ENCODE measurements around the gene ZNF423.
A peak's percentile ranks its signal among the peaks of the same experiment; 100 is the strongest.

ZNF423 gene

DNA sequence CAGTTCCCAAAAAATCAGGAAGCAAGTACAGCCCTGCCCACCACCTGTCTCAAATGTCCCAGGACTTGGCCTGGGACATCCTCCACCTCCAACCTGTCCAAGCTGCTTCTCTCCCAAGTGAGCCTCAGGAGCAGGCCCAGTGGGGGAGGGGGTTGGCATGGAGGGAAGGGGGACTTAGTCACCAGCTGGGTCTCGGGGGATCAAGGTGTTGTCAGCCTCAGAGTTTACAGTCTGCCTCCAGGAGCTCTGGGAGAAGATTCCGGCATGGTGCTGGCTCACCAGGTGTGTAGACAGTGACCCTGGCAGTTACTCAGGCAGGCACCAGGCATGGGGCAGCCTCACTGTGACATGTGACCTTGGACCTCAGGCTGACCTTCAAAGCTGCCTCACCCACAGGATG lies 19.7 kb downstream of the ZNF423 start:
- Histone ChIP-seq H3K4me3 (ENCODE audit: insufficient read depth, low read depth, low read length) (no peak overlapping the region), H3K27me3 (ENCODE audit: control insufficient read depth, insufficient read depth, low read length, poor library complexity, severe bottlenecking) (no peaks in the 10 kb centered on the region), H3K36me3 (ENCODE audit: control insufficient read depth, insufficient read depth, low read length) (no peaks in the 10 kb centered on the region), H3K4me1 (ENCODE audit: control insufficient read depth, insufficient read depth, low read length) (peaks cover 69% of the 10 kb centered on the region), H3K9me3 (ENCODE audit: control insufficient read depth, low read length) (no peaks in the 10 kb centered on the region), H3K27ac (ENCODE audit: insufficient read depth, low read depth, low read length, poor library complexity, severe bottlenecking) (no peak overlapping the region)
- 84 to 90% methylated on average over 2 of the region's 2 CpGs for WGBS, 2 experiments

DNA sequence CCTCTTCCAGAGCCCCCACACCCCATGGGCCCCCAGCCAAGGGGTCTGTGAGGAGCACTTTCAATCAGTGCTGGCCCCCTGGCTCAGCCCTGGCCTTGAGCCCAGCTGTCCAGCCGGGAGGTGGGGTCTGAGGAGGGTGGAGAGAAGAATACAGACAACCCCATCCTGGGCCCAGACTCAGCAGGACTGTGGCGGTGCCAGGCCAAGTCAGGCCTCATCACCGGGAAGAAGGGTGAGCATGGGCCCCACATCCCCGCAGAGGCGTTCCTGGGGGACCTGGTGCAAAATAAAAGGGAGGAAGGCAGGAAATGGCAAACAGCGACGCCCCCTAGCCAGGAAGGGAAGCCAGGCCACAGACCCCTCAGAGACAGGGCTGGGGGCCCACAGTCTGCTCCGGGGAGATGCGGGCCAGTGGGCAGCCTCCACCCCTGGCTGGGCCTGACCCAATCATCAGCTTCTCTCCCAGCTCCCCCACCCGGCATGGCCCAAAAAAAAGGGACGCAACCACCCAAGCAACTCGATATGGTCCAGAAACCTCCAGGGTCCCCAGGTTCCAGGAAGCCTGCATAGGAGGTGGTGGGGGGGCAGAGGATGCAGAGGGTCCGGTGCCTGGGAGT lies 20.6 kb downstream of the ZNF423 start:
- Histone ChIP-seq H3K27ac (ENCODE audit: insufficient read depth, low read depth, low read length, poor library complexity, severe bottlenecking) (peak overlapping the region; percentile 16), H3K4me3 (ENCODE audit: insufficient read depth, low read depth, low read length) (no peak overlapping the region), H3K27me3 (ENCODE audit: control insufficient read depth, insufficient read depth, low read length, poor library complexity, severe bottlenecking) (no peaks in the 10 kb centered on the region), H3K4me1 (ENCODE audit: control insufficient read depth, insufficient read depth, low read length) (peaks cover 62% of the 10 kb centered on the region), H3K36me3 (ENCODE audit: control insufficient read depth, insufficient read depth, low read length) (no peaks in the 10 kb centered on the region), H3K9me3 (ENCODE audit: control insufficient read depth, low read length) (no peaks in the 10 kb centered on the region)
- 48 to 50% methylated on average over 13 of the region's 13 CpGs for WGBS, 2 experiments

DNA sequence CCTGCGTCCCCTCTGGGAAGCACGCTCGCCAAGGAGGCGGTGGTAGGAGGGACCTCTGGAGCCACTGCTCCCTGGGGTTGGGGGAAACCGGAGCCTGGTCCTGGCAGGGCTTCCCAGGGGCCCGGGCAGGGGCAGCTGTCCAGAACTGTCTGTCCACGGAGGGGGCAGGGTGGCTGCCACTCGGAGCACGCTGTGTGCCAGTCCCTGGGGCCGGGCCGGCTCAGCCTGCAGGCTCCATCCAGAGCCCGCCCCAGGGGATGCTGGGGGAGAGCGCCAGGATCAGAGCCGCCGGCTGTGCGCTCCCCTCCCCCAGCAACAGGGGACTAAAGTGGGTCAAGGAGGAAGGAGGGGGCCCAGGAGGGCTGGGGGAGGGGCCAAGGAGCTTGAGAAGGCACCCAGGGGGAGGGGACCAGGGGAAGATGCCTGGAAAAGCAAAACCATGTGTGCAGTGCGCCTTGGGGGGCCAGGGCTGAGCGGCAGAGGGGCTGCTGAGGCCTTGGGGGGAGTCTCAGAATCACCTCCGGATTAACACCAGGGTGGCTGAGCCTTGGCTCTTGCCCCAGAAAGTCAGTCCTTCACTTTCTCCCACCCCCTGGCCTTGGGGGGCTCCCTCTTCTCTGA lies 21.3 kb downstream of the ZNF423 start:
- no peaks in the 10 kb centered on the region for H3K9me3 ChIP-seq (ENCODE audit: control insufficient read depth, low read length)
- no peaks in the 10 kb centered on the region for H3K27me3 ChIP-seq (ENCODE audit: control insufficient read depth, insufficient read depth, low read length, poor library complexity, severe bottlenecking)
- peaks cover 59% of the 10 kb centered on the region for H3K4me1 ChIP-seq (ENCODE audit: control insufficient read depth, insufficient read depth, low read length)
- no peak overlapping the region for H3K27ac ChIP-seq (ENCODE audit: insufficient read depth, low read depth, low read length, poor library complexity, severe bottlenecking)
- WGBS, 2 experiments, result 19 to 20% methylated on average over 19 of the region's 19 CpGs
- no peaks in the 10 kb centered on the region for H3K36me3 ChIP-seq (ENCODE audit: control insufficient read depth, insufficient read depth, low read length)
- no peak overlapping the region for H3K4me3 ChIP-seq (ENCODE audit: insufficient read depth, low read depth, low read length)

DNA sequence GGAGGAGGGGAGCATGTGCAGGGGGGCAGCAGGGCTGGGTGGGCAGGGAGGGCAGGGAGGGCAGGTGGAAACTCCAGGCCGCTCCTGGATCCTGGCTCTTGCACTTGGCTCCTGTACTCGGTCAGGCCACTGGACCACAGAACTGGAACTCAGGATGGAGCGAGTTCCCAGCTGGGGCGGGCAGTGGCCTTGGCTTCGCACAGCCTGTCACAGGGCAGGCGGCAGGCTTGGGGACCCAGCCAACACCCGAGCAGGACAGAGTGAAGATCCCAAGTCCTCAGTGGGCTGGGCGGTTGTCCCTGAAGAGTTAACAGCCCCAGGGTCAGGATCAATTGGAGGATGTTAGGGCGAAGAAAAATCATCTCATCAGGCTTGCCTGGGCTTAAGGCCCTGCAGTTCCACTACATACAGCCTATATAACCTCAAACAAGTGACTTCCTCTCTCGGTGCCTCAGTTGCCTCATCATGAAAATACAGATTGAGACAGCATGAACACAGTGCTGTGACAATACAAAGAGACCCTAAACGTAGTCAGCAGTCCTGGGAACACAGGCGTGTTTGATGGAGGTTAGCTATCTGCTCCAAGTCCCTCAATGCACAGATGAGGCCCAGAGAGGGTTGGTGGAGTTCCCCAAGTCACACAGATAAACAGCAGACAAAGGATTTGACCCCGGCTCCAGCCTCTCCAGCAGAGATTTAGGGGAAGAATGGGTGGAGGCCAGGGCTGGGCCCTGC lies 21.9 kb downstream of the ZNF423 start:
- Histone ChIP-seq H3K36me3 (ENCODE audit: control insufficient read depth, insufficient read depth, low read length) (no peaks in the 10 kb centered on the region), H3K9me3 (ENCODE audit: control insufficient read depth, low read length) (no peaks in the 10 kb centered on the region), H3K27ac (ENCODE audit: insufficient read depth, low read depth, low read length, poor library complexity, severe bottlenecking) (peak overlapping the region; percentile 48), H3K27me3 (ENCODE audit: control insufficient read depth, insufficient read depth, low read length, poor library complexity, severe bottlenecking) (no peaks in the 10 kb centered on the region), H3K4me3 (ENCODE audit: insufficient read depth, low read depth, low read length) (no peak overlapping the region), H3K4me1 (ENCODE audit: control insufficient read depth, insufficient read depth, low read length) (peaks cover 55% of the 10 kb centered on the region)
- 65 to 67% methylated on average over 13 of the region's 13 CpGs for WGBS, 2 experiments

DNA sequence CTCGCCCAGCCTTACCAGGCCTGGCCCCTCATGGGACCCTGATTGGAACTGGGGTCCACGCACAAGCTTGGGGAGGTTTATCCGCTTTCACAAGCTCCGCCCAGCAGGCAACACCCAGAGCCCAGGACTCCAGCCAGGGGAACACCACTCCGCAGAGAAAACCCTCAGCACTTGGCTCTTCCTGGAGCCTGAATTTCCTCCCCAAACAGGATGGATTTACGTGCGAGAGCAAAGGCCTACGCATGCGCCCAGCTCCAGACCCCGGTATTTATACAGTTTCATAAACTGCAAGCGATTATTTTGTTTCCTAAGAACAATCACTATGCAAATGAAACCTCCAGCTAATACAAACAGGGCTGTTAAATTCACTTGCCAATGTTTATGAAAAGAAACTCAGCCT lies 22.8 kb downstream of the ZNF423 start:
- Histone ChIP-seq H3K27me3 (ENCODE audit: control insufficient read depth, insufficient read depth, low read length, poor library complexity, severe bottlenecking) (no peaks in the 10 kb centered on the region), H3K4me3 (ENCODE audit: insufficient read depth, low read depth, low read length) (no peak overlapping the region), H3K36me3 (ENCODE audit: control insufficient read depth, insufficient read depth, low read length) (no peaks in the 10 kb centered on the region), H3K9me3 (ENCODE audit: control insufficient read depth, low read length) (no peaks in the 10 kb centered on the region), H3K27ac (ENCODE audit: insufficient read depth, low read depth, low read length, poor library complexity, severe bottlenecking) (peak overlapping the region; percentile 27), H3K4me1 (ENCODE audit: control insufficient read depth, insufficient read depth, low read length) (peaks cover 61% of the 10 kb centered on the region)
- 61 to 63% methylated on average over 11 of the region's 11 CpGs for WGBS, 2 experiments

DNA sequence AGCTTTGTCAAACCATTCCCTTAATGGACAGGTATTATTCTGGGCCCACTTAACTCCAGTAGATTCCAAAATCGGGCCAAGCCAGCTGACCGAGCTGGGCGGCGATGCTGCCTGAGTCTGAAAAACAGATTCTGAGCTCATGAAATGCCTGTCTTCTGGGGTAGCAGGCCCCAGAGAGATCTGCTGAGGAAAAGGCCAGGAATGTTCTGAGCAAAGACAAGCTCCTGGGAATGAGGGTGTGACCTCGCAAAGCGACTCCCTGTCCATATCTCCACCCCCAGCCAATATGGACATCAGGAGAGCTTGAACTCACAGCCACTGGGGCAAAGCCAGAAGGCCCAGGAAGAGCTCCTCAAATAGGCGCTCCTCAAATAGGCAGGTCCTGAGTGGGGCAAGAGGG lies 23.7 kb downstream of the ZNF423 start:
- H3K4me3 ChIP-seq (ENCODE audit: insufficient read depth, low read depth, low read length), result no peak overlapping the region
- H3K36me3 ChIP-seq (ENCODE audit: control insufficient read depth, insufficient read depth, low read length), result no peaks in the 10 kb centered on the region
- no peak overlapping the region for H3K27ac ChIP-seq (ENCODE audit: insufficient read depth, low read depth, low read length, poor library complexity, severe bottlenecking)
- H3K9me3 ChIP-seq (ENCODE audit: control insufficient read depth, low read length), result no peaks in the 10 kb centered on the region
- no peaks in the 10 kb centered on the region for H3K27me3 ChIP-seq (ENCODE audit: control insufficient read depth, insufficient read depth, low read length, poor library complexity, severe bottlenecking)
- WGBS, 2 experiments, result 96% methylated on average over 7 of the region's 7 CpGs
- peaks cover 60% of the 10 kb centered on the region for H3K4me1 ChIP-seq (ENCODE audit: control insufficient read depth, insufficient read depth, low read length)

DNA sequence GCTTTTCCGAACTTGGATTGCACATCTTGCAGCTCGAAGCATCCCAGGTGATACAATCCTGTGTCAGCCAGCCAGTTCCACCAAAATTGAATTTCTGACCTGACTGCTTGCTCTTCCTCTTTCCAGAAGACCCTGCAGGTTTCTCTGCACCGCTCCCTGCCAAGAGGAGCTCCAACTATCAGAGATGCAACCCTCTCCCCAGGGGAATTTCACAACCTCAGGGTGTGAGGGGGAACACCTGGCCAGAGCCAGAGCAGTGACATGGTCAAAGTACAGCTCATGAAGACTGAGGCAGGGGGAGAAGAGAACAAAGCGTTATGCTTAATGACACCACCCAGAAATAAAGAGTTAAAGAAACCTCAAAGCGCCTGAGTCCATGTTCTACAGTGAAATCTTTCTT lies 25.0 kb downstream of the ZNF423 start:
- Histone ChIP-seq H3K36me3 (ENCODE audit: control insufficient read depth, insufficient read depth, low read length) (no peaks in the 10 kb centered on the region), H3K4me1 (ENCODE audit: control insufficient read depth, insufficient read depth, low read length) (peaks cover 55% of the 10 kb centered on the region)
- 69 to 75% methylated on average over 4 to 5 of the region's 5 CpGs for WGBS, 2 experiments

DNA sequence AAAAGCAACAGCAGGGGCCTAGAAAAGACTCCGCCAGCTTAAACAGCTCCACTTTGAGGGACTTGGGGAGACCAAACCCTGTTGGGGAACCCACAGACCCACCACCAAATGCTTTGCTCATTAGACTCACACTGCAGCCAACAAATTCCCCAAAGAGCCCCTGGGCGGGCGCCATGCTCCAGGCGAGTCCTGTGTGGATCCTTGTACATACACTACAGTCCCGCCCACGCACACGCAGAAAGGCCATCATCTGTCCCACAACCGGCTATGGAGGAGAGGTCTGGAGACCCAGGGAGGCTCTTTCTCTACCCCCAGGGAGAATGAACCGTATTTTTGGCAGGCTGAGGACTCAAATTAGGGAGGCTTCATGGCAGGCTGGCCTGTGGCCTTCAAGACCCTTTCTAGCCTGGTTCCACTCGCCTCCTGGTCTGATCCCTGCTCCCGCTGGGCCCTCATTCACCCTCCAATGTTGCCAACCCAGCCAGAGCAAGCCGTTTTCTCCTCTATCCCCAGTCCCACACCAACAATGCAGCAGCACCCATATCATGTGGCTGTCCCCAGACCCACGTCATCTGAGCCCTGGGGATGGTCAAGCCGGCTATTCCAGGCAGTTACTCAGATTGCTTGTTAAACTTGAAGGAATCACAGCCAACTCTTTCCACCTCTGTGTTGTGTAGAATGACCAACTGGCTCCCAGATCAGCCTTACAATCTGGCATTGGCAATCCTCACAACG lies 27.2 kb downstream of the ZNF423 start:
- H3K36me3 ChIP-seq (ENCODE audit: control insufficient read depth, insufficient read depth, low read length), result no peaks in the 10 kb centered on the region
- no peaks in the 10 kb centered on the region for H3K9me3 ChIP-seq (ENCODE audit: control insufficient read depth, low read length)
- H3K4me1 ChIP-seq (ENCODE audit: control insufficient read depth, insufficient read depth, low read length), result peaks cover 46% of the 10 kb centered on the region
- H3K4me3 ChIP-seq (ENCODE audit: insufficient read depth, low read depth, low read length), result no peak overlapping the region
- H3K27ac ChIP-seq (ENCODE audit: insufficient read depth, low read depth, low read length, poor library complexity, severe bottlenecking), result no peak overlapping the region
- WGBS, 2 experiments, result 89 to 91% methylated on average over 15 of the region's 15 CpGs
- H3K27me3 ChIP-seq (ENCODE audit: control insufficient read depth, insufficient read depth, low read length, poor library complexity, severe bottlenecking), result no peaks in the 10 kb centered on the region

More for the DNA sequence above, 25.0 kb downstream of the ZNF423 start:
- H3K9me3 ChIP-seq (ENCODE audit: control insufficient read depth, low read length), result no peaks in the 10 kb centered on the region
- no peaks in the 10 kb centered on the region for H3K27me3 ChIP-seq (ENCODE audit: control insufficient read depth, insufficient read depth, low read length, poor library complexity, severe bottlenecking)
- H3K4me3 ChIP-seq (ENCODE audit: insufficient read depth, low read depth, low read length), result no peak overlapping the region
- no peak overlapping the region for H3K27ac ChIP-seq (ENCODE audit: insufficient read depth, low read depth, low read length, poor library complexity, severe bottlenecking)

DNA sequence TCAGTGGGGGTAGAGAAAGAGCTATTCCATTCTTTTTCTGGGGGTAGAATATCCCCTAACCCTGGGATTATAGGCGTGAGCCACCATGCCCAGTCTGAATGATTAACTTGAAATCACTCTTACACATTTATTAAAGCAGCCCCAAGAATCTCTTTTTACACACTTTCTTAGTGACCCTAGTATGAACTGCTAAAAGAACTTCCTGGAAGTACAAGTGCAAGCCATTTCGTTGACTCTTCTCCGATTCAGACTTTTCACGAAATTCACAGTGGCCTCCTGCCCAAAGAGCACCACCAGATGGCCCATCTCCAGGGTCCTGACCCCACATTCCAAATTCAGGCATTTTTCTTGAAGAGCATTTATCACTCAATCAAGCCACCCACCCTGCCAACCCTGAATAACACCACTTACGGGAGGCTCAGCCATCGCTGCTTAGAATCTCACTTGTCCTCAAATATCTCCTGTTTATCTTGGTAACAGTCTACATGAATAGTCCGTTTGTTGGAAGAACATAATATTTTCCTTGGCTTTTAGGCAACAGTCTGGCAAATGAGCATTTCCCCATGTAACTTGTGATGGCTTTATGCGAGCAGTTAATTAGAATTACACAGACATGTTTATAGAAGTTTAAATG lies 28.0 kb downstream of the ZNF423 start:
- Histone ChIP-seq H3K4me1 (ENCODE audit: control insufficient read depth, insufficient read depth, low read length) (peaks cover 38% of the 10 kb centered on the region), H3K27ac (ENCODE audit: insufficient read depth, low read depth, low read length, poor library complexity, severe bottlenecking) (no peak overlapping the region), H3K27me3 (ENCODE audit: control insufficient read depth, insufficient read depth, low read length, poor library complexity, severe bottlenecking) (no peaks in the 10 kb centered on the region), H3K9me3 (ENCODE audit: control insufficient read depth, low read length) (no peaks in the 10 kb centered on the region), H3K36me3 (ENCODE audit: control insufficient read depth, insufficient read depth, low read length) (no peaks in the 10 kb centered on the region), H3K4me3 (ENCODE audit: insufficient read depth, low read depth, low read length) (no peak overlapping the region)
- WGBS, 2 experiments, result 85 to 86% methylated on average over 8 of the region's 8 CpGs

Measured in ectodermal cell (in vitro differentiated cells).